GM21737 (cell line): ENCODE results near the gene PLPP7.
"Not testable (repeated sequence)": the region's sequence is repeated elsewhere in the genome, so short reads cannot be mapped to it uniquely, and the experiment has no call there.

Source experiments
- ATAC-seq: cut with Tn5 transposase; IDR thresholded peaks from one replicate; pipeline ENCODE4 v1.9.1; 2021; ENCODE audit warnings: mild to moderate bottlenecking, moderate library complexity; ENCODE audit not compliant: unreplicated experiment

PLPP7 gene

GRCh38 chr9:131266266-131267229 is 23.0 kb upstream of the PLPP7 start:
- no peak for ATAC-seq

- ATAC-seq: peak; percentile 33
Observed at GRCh38 chr9:131270171-131271015, 19.1 kb upstream of the PLPP7 start.

DNA sequence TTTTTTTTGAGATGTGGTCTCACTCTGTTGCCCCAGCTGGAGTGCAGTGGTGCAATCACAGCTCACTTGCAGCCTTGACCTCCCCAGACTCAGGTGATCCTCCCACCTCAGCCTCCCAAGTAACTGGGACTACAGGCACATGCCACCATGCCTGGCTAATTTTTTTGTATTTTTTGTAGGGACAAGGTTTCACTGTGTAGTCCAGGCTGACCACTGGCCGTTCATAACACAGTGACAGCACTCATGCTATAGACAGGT is 18.6 kb upstream of the PLPP7 start:
- ATAC-seq: not testable (repeated sequence)

GRCh38 chr9:131271506-131271931 is 18.0 kb upstream of the PLPP7 start:
- no peak for ATAC-seq

GRCh38 chr9:131272212-131272611 is 17.3 kb upstream of the PLPP7 start:
- ATAC-seq: no peak

GRCh38 chr9:131273146-131273855 is 16.2 kb upstream of the PLPP7 start:
- no peak for ATAC-seq

DNA sequence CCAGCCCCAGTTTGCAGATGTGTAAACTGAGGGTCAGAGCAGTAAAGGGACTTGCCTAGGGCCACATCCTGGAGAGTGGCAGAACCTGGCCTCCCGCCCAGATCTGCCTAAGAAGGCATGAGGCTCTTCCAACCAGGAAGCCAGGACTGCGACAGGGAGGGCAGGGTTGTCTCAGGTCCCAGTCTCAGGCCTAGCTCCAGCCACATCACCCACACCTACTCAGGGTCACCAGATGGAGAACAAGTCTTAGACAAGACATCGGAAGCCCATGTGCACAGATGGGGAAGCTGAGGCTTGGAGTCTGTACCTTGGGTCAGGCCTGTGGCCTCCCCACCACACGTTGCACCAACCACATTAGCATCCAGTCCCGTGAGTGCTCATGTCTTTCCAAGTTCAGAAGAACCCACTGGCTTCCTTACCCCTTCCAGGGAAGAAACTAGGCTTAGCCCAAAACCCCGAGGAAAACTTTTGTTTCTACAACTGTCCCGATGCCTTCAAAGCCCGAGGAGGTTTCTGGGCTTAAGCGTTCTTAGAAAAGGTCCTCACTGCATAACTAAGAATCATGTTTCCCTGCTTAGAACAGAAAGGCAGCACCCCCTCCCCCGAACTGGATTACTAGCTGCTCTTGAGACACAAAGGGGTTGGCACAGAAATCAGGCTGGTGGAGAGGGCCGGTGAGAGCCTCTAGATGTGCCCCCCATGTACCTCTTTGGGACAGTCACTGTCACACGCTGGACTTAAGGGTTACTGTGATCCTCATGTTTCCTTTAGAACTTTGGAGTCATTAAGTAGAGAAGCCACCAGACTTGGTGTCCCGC is 15.5 kb upstream of the PLPP7 start:
- ATAC-seq: no peak

GRCh38 chr9:131274674-131275331 is 14.7 kb upstream of the PLPP7 start:
- ATAC-seq: no peak

DNA sequence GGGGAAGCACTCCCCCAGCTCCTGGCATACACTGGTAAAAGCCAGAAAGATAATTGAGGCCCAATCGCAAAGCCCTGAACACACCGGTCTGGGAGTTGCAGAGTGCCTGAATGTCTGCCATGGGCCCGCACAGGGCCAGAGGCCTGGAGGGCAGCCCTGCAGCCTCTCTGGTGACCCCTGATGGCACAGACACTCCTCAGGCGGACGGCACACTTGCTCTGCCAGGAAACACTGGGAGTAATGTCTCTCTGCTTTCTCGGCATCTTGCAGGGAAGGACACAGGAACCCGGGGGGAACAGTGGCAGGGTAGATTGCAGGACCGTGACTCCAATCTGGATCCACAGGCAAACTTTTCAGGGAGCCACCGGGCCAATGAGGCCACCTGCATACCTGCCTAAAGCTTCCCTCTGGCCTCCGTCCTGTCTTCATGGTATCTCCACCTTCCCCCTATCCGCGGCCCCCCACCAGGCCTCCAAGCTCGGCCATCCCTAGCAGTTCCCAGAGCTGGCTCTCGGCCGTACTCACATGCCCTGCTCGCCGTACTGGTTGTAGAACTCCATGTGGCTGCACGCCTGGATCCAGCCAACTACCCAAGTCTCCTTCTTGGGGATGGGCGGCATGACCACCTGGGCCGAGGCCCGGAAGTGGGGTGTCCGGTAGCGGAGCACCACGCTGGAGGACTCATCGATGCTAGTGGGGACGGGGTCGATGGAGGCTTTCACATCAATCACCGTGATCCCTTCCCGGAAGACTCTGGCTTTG is 14.0 kb upstream of the PLPP7 start:
- ATAC-seq: no peak

GRCh38 chr9:131276094-131276888 is 13.2 kb upstream of the PLPP7 start, which contains the start of gene FAM78A:
FAM78A (minus strand) TSS chr9:131276510; CDS start chr9:131276179, 331 bp downstream.
- ATAC-seq: peak; percentile 9

DNA sequence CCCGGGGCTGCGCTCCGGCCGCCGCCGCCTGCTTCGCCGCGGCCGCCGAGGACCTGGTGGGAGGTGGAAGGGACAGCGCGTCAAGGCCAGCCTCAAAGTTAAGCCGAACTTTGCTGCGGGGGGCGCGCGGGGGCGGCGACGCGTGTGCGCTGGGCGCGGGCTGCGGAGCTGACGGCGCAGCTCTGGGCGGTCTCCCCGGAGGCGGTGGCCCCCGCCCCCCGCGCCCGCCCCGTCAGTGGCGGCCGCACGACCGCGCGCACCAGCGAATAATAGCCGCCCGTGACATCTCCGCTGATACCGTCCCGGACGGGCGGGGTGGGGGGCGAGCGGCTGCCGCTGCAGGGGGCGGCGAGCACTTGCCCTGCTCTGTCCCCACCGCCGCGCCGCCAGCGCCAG is 12.6 kb upstream of the PLPP7 start:
- ATAC-seq: peak; percentile 11

- ATAC-seq: peak; percentile 19
Observed at GRCh38 chr9:131277287-131277909, 12.1 kb upstream of the PLPP7 start.

DNA sequence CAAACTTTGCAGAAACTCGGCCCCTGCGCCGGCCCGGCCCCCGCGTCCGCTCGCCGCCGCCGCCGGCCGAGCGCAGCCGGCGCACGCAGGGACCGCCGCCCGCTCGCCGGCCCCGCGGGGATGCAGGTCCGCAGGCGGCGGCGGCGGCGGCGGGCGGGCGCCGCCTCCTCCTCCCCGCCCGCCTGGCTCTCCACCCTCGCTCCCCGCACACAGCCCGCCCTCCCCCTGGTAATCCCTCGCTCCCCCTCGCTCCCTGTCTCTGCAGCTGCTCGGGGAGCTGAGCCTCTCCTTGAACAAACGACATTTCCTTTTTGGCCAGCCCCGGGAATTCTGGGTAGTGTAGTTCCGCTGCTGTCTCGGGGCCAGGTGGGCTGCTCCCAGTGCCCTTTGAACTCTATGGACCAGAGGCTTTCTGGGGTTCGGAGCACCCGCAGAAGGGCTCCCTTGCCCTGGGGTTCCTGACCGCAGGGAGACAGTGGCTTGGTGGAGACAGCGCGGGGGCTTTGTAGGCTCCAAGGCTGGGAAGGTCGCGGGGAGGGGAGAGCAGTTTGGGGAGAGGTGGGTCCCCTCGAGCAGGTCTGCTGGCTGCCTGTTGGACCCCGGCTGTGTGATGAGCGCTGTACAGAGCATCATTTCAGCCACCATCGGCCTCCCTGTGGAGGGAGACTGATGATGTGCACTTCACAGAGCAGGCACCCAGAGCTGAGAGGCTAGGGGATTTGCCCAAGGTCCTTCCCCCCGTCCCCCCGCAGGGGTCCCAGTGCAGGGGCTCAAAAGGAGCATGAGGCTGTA is 11.4 kb upstream of the PLPP7 start:
- ATAC-seq: peak; percentile 26

DNA sequence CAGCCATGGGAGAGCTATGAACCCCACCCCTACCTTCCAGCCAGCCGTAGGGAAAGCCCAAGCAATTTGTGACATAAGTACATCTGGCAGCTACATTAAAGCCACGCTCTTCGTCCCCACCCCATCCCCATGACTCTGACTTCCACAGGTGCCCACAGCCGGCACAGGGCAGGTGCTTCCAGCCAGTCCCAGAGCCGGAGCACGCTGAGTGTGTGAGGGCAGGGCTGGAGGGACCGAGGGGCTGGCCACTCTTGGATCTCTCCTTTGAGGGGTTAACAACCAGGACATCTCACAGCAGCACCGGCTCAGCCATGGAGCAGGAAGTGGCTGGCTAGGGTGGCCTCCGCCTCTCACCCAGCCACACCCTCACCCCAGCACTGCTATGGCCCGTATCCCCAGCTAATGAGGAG is 10.8 kb upstream of the PLPP7 start:
- no peak for ATAC-seq

DNA sequence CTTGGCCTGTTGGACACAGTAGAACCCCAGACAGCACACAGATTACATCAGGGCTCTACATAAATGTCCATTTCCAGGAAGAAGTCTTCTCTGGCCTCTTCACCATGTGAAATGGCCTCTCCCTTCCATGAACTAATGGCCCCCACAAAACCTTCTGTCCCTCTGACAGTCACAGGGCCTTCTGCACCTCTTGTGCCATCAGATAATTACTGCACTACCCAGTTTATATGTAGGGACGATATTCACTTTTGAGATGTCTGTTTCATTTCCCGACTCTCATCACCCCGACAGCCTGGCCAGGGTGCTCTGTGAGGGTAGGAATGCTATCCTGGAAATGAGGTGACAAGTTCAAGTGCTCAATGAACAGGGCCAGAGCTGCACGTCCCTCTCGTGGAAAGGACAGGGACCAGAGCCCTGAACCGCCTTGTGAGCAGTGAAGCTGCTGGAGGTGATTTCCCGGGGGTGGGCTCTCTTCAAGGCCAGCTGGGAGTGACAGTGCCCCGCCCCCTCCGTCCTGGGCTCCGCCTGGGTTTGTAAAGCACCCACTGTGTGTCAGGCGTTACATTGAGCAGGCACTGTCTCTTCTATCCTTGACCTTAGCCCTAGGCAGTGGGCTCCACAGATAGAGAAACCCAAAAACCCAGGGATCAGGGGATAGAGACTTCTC is 10.2 kb upstream of the PLPP7 start:
- no peak for ATAC-seq

DNA sequence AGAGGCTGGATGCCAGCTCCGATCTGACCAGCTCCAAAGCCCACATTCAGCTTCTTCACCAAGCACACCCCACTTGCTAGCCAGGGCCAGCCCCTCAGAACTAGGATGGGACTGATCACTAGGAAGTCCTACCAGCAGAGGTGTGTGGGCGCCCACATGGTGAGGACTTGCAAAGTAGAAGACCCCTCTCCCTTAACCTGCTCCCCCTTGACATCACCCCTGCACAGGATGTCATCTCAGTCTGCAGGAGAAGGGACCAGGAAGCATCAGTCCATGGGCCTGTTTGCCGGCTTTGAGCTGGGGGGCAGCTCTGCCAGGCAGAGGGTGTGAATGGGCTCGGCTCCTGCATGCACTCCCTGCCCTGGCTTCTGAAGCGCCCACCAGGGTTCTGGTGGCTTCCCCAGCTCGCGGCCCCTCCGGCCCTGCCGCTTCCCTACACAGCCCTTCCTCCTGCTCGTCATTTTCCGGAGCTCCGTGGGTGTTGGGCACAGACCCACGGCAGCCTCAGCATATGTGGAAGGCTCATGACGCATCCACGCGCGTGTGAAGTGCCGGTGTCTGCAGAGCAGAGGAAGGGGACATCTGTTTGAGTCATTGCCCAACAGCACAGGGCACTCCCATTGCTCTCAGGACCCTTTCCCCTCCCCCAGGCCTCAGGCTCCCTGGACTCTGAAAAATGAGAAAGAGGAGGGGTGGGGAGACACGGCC is 9.5 kb upstream of the PLPP7 start:
- ATAC-seq: no peak
